ENCODE data around the gene REEP2.

Gene REEP2

DNA sequence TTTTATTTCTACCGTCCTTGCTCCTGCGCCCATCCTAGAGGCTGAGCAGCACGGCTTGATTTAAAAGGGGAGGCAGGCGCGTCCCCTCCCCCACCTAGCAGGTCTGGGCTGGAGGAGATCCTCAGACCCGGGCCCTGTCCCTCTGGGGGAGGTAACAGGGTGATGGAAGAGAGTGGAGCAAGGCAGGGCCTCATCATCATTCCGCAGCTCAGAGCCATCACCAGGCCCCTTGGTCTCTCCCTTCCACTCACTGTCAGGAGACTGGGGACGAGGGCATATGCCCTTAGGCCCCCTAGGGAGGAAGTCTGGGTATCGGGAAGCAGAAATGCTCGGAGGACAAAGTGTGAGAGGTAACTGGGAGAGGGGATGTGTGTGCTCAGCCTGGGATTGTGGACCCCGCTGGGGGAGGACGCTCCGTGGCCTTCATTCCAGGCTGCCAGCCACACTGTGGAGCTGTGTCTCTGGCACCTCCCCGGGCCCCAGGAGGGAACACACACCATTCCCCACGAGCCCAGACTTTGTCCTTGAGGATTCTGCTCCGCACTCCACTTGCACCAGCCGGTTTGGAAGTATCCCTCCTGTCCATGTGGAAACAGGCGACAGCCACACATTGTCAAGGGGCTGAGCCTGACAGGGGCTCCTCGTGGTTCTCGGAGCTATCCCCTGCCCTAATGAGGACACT lies 761 bp downstream of the REEP2 start:
- H3K4me3 ChIP-seq (ENCODE audit: low read depth, low read length): peak overlapping the region; percentile 70
- H3K36me3 ChIP-seq (ENCODE audit: control insufficient read depth, insufficient read depth, low read length): peaks cover 17% of the 10 kb centered on the region
- H3K27me3 ChIP-seq (ENCODE audit: control insufficient read depth, insufficient read depth, low read length): no peaks in the 10 kb centered on the region
- H3K4me1 ChIP-seq (ENCODE audit: control insufficient read depth, insufficient read depth, low read length): peaks cover 7% of the 10 kb centered on the region
- H3K9me3 ChIP-seq (ENCODE audit: control insufficient read depth, insufficient read depth, low read length): no peaks in the 10 kb centered on the region
- peak overlapping the region; percentile 57 for H3K9ac ChIP-seq (ENCODE audit: low read depth, low read length)

DNA sequence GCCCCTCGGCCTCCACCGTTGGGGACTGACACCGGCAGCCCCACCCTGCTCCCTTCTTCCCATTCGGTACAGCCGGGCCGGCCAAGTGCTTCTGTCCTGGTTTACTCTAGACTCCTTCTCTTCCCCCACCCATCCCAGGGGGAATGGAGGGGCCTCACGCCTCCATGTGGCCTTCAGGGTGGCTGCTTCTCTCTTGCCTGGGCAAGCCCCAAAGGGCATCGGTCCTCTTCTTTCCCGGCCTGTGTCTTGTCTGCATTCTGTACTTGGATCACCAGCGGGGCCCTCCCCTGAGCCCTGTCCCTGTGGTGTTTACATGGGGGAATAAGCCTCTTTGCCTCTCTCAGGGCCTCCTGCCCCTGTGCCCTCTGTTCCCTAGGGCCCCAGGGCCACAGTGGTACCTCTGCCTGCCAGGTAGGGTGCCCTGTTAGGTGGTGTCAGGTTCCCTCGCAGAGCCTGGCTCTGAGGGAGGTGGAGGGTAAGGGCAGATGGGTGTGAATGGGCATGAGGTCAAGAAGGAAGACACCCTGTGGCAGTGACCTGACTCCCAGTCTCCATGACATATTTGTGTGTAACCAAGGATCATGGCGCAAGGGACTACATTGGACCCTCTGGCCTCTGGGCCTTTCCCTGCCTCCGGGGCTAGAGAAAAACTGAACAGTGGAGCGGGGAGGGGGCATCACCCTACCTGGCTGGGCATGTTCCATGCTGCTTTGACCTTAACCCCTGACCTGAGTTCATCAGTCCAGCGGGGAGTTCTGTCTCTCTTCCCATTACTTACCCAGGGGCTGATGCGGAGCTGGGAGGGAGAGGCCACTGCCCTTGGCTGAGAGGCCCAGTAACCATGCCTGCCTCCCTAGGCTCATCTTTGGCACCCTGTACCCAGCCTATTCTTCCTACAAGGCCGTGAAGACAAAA lies 1.6 kb downstream of the REEP2 start:
- H3K4me3 ChIP-seq (ENCODE audit: low read depth, low read length): peak overlapping the region; percentile 70
- no peaks in the 10 kb centered on the region for H3K27me3 ChIP-seq (ENCODE audit: control insufficient read depth, insufficient read depth, low read length)
- no peak overlapping the region for H3K9ac ChIP-seq (ENCODE audit: low read depth, low read length)
- H3K36me3 ChIP-seq (ENCODE audit: control insufficient read depth, insufficient read depth, low read length): peaks cover 12% of the 10 kb centered on the region
- H3K9me3 ChIP-seq (ENCODE audit: control insufficient read depth, insufficient read depth, low read length): no peaks in the 10 kb centered on the region
- peaks cover 7% of the 10 kb centered on the region for H3K4me1 ChIP-seq (ENCODE audit: control insufficient read depth, insufficient read depth, low read length)

DNA sequence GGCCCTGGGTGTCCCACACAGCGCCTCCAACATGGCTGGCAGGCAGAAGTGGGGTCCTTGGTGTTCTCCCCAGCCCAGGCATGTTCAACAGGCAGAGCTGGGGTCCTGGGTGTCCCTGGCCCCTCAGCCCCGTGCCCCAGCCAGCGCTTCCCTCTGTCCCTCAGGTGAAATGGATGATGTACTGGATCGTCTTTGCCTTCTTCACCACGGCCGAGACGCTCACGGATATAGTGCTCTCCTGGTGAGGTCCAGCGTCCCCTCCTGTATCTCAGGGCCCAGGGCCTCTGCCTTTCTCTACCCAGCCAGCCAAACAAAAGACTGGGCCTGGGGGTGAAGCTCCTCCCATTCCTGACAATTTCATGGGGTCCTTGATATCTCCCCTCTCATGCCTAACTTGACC lies 2.4 kb downstream of the REEP2 start:
- Histone ChIP-seq H3K4me3 (ENCODE audit: low read depth, low read length) (no peak overlapping the region), H3K9me3 (ENCODE audit: control insufficient read depth, insufficient read depth, low read length) (no peaks in the 10 kb centered on the region), H3K9ac (ENCODE audit: low read depth, low read length) (no peak overlapping the region), H3K27me3 (ENCODE audit: control insufficient read depth, insufficient read depth, low read length) (no peaks in the 10 kb centered on the region), H3K36me3 (ENCODE audit: control insufficient read depth, insufficient read depth, low read length) (peaks cover 4% of the 10 kb centered on the region), H3K4me1 (ENCODE audit: control insufficient read depth, insufficient read depth, low read length) (peaks cover 7% of the 10 kb centered on the region)

DNA sequence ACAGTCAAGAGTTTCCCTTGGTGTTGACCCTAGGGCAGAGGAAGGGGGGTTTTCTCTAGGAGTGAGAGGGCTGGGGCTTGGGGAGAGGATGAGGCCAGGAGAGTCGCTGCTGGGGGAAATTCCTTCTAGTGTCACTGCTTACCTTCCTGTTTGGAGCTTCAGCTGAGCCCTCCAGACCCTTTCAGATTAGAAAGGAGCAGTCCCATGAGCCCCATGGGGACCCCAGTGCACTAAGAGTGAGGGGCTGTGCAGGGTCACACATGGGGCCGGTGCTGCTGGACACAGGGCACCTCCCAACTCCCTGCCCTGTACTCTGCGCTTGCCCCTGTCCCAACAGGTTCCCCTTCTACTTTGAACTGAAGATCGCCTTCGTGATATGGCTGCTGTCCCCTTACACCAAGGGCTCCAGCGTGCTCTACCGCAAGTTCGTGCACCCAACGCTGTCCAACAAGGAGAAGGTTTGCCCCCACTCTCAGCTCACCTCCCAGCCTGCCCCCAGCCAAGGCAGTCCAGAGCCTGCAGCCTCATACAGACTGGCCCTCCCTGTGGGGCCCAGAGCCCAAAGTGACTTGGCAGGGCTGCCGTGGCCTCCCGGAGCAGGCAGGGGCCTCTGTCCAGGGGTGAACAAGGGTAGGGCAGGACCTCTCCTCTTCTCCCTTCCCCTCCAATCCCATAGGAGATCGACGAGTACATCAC lies 5.4 kb downstream of the REEP2 start:
- no peak overlapping the region for H3K4me3 ChIP-seq (ENCODE audit: low read depth, low read length)

DNA sequence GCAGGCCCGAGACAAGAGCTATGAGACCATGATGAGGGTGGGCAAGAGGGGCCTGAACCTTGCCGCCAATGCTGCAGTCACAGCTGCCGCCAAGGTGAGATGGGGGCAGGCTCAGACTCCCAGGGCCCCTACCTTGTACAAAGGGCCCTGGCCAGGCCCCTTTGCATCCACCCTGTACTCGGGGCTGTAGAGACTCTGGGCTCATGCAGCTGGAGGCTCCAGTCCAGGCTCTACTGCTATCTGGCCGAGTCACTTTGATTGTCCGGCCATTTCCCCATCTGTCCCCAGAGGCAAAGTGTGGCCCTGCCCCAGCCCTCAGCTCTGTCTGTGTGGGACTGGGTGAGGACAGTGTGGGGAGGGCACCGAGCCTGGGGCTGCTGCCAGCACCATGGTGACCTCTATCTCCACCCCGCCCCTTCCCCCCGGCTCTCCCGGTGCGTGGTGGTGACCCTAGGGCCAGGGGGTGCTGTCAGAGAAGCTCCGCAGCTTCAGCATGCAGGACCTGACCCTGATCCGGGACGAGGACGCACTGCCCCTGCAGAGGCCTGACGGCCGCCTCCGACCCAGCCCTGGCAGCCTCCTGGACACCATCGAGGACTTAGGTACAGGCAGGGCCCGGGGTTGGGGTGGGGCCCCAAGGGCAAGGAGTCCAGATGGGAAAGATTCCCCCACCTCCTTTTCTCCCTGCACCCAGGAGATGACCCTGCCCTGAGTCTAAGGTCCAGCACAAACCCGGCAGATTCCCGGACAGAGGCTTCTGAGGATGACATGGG lies 6.1 kb downstream of the REEP2 start:
- Histone ChIP-seq H3K4me1 (ENCODE audit: control insufficient read depth, insufficient read depth, low read length) (peaks cover 4% of the 10 kb centered on the region), H3K9ac (ENCODE audit: low read depth, low read length) (no peak overlapping the region), H3K4me3 (ENCODE audit: low read depth, low read length) (no peak overlapping the region), H3K27me3 (ENCODE audit: control insufficient read depth, insufficient read depth, low read length) (no peaks in the 10 kb centered on the region), H3K9me3 (ENCODE audit: control insufficient read depth, insufficient read depth, low read length) (no peaks in the 10 kb centered on the region), H3K36me3 (ENCODE audit: control insufficient read depth, insufficient read depth, low read length) (peaks cover 3% of the 10 kb centered on the region)

More for the DNA sequence above, 5.4 kb downstream of the REEP2 start:
- Histone ChIP-seq H3K36me3 (ENCODE audit: control insufficient read depth, insufficient read depth, low read length) (peaks cover 3% of the 10 kb centered on the region), H3K4me1 (ENCODE audit: control insufficient read depth, insufficient read depth, low read length) (peaks cover 4% of the 10 kb centered on the region), H3K9me3 (ENCODE audit: control insufficient read depth, insufficient read depth, low read length) (no peaks in the 10 kb centered on the region), H3K9ac (ENCODE audit: low read depth, low read length) (no peak overlapping the region), H3K27me3 (ENCODE audit: control insufficient read depth, insufficient read depth, low read length) (no peaks in the 10 kb centered on the region)

DNA sequence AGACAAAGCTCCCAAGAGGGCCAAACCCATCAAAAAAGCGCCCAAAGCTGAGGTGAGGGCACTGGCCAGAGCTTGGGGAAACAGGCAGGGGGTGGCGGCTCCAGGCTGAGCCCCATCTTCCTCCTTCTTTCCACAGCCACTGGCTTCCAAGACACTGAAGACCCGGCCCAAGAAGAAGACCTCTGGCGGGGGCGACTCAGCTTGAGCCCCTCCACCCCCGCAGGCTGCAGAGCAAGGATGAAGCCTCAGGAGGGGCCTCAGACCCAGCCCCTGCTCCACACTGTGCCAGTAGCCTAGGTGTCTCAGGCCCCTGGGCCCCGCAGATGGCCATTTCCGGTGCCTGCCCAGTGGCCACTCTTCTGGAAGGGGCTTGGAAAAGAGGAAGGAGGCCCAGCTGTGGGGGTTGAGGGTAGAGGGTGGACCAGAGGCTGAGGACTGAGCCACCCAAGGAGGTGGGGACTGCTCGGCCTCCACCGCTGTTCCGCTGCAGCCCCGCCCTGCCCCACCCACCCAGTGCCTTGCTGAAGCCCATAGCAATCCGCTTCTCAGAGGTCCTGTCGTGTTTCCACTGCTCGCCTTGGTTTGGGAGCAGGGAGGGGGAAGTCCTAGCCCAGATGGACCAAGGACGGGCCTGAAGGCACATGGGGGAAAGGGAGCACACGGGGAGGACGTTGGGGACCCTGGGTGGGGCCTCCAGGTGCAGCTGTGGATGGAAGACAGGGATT lies 6.9 kb downstream of the REEP2 start:
- peaks cover 3% of the 10 kb centered on the region for H3K36me3 ChIP-seq (ENCODE audit: control insufficient read depth, insufficient read depth, low read length)

DNA sequence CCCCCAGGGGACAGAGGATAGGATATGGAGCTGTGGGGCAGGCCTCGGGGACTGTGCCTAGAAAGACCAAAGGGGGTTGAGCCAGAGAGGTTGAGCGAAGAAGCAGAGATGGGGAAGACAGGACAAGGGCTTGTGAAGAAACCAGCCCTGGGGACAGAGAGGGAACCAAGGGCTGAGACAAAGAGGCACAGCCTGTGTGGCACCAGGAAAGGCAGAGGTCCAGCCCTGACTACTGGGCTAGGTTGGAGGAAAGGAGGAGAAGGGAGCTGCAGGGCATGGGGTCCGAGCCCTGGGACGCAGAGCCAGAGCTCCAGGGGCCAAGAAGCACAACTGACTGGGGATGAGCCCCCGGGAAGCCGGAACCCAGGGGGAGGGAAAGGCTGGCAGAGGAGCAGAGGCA lies 9.2 kb downstream of the REEP2 start:
- H3K9me3 ChIP-seq (ENCODE audit: control insufficient read depth, insufficient read depth, low read length): no peaks in the 10 kb centered on the region
- H3K9ac ChIP-seq (ENCODE audit: low read depth, low read length): no peak overlapping the region
- H3K36me3 ChIP-seq (ENCODE audit: control insufficient read depth, insufficient read depth, low read length): peaks cover 3% of the 10 kb centered on the region
- peaks cover 2% of the 10 kb centered on the region for H3K4me1 ChIP-seq (ENCODE audit: control insufficient read depth, insufficient read depth, low read length)
- H3K27me3 ChIP-seq (ENCODE audit: control insufficient read depth, insufficient read depth, low read length): no peaks in the 10 kb centered on the region
- H3K4me3 ChIP-seq (ENCODE audit: low read depth, low read length): no peak overlapping the region

More for the DNA sequence above, 6.9 kb downstream of the REEP2 start:
- no peaks in the 10 kb centered on the region for H3K27me3 ChIP-seq (ENCODE audit: control insufficient read depth, insufficient read depth, low read length)
- H3K9ac ChIP-seq (ENCODE audit: low read depth, low read length): no peak overlapping the region
- no peak overlapping the region for H3K4me3 ChIP-seq (ENCODE audit: low read depth, low read length)
- peaks cover 2% of the 10 kb centered on the region for H3K4me1 ChIP-seq (ENCODE audit: control insufficient read depth, insufficient read depth, low read length)
- H3K9me3 ChIP-seq (ENCODE audit: control insufficient read depth, insufficient read depth, low read length): no peaks in the 10 kb centered on the region

DNA sequence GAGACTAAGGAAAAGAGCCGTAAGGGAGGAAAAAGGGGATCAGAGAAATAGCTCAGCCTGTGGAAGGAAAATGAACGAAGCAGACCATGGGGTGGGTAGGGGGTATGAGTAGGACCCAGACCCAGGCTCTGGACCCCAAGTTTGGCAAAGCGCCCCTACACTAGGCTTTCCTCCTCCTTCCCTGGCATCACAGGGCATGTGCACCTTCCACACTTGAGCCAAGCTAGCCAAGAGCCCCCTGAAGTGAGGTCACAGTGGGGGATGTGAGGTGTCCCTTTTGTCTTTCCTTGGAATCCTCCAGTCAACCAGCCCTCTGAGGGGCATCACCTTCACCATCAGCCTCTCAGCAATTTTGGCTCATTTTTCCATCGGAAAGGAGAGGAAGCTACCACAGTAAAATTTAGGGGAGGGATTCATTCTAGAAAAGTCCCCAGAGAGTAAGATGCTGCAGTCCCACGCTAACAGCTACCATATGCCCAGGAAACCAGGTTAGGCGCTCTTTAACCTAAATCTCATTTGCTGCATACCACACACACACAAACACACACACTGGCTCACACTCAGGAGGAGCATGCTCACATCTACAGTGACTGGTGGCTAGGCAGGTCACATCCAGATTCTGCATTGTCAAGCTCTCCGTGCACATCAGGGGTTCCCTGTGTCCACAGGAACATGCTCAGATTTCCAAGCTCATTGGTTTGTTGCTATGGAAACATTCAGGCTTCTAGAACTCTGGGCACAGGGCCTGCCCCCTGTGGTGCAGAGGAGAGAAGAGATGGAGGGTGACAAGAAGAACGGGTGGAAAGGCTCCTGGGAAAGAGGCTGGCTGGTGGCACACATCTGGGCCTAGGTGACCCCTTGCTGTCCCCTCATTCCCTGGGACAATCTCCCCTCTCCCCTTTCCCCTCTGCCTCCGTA lies 9.9 kb downstream of the REEP2 start:
- Histone ChIP-seq H3K4me1 (ENCODE audit: control insufficient read depth, insufficient read depth, low read length) (peaks cover 2% of the 10 kb centered on the region), H3K9me3 (ENCODE audit: control insufficient read depth, insufficient read depth, low read length) (no peaks in the 10 kb centered on the region), H3K9ac (ENCODE audit: low read depth, low read length) (no peak overlapping the region), H3K4me3 (ENCODE audit: low read depth, low read length) (no peak overlapping the region), H3K36me3 (ENCODE audit: control insufficient read depth, insufficient read depth, low read length) (peaks cover 3% of the 10 kb centered on the region), H3K27me3 (ENCODE audit: control insufficient read depth, insufficient read depth, low read length) (no peaks in the 10 kb centered on the region)

DNA sequence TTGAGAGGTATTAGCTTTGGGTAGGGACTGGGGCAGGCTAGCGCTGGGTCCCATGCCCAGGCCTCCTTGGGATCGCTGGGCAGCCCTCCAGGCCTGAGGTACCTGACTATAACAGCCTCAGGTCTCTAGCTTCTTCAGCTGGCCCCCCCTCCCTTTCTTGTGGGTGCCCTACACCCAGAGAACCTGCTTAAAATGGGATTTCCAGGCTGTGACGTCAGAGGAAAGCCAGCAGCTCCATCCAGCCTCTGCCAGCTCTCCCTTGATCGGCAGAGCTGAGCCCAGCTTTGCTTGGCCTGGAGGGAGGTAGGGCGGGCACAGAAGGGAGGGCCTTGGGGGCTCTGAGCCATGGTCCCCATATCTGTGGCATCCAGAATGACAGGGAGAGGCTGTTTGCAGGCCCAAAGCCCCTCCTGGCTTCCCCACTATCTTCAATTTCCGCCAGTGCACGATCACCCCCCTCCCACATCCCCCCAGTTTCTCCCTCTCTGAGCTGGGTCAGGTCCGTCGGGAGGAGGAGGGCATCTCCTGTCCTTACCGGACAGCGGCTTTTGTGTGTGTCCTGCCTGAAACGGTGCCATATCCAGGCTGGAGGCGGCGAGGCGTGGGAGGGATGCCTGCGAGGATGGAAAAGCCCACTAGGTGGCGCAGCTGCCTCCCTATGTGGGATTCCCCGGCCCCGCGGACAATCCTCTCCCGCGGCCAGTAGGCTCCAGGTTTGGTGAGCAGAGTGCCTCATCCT lies 10.8 kb downstream of the REEP2 start:
- Histone ChIP-seq H3K9me3 (ENCODE audit: control insufficient read depth, insufficient read depth, low read length) (no peaks in the 10 kb centered on the region), H3K4me3 (ENCODE audit: low read depth, low read length) (peak overlapping the region; percentile 18), H3K4me1 (ENCODE audit: control insufficient read depth, insufficient read depth, low read length) (peaks cover 2% of the 10 kb centered on the region), H3K27me3 (ENCODE audit: control insufficient read depth, insufficient read depth, low read length) (no peaks in the 10 kb centered on the region), H3K36me3 (ENCODE audit: control insufficient read depth, insufficient read depth, low read length) (peaks cover under 1% of the 10 kb centered on the region), H3K9ac (ENCODE audit: low read depth, low read length) (peak overlapping the region; percentile 70)

DNA sequence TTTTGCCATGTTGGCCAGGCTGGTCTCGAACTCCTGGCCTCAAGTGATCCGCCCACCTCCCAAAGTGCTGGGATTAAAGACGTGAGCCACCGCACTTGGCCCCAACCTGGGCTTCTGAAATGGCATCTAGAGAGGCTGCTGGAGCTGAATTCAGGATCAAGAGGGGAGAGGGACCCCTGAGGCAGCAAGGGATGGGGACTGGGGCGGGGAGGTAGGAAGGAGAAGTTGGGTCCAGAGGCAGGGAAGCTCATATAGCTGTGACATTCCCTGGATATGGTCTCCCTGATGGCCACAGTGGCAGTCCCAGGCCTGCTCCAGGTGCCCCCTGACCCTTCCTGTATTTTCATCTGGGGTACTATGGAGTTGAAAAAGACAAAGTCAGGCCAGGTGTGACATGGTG lies 12.1 kb downstream of the REEP2 start:
- Histone ChIP-seq H3K4me3 (ENCODE audit: low read depth, low read length) (no peak overlapping the region), H3K4me1 (ENCODE audit: control insufficient read depth, insufficient read depth, low read length) (peaks cover 4% of the 10 kb centered on the region), H3K36me3 (ENCODE audit: control insufficient read depth, insufficient read depth, low read length) (no peaks in the 10 kb centered on the region), H3K9me3 (ENCODE audit: control insufficient read depth, insufficient read depth, low read length) (no peaks in the 10 kb centered on the region), H3K9ac (ENCODE audit: low read depth, low read length) (no peak overlapping the region), H3K27me3 (ENCODE audit: control insufficient read depth, insufficient read depth, low read length) (no peaks in the 10 kb centered on the region)

Measured in iPS-15b (cell line).